K562 (cell line): ENCODE data around the gene DNASE1L2. TPM values are rescaled to one million over a fixed set of nuclear protein-coding genes. Genes with fewer than 3 reads are reported as not detected.

ENCODE experiments used
- ATAC-seq: fragments of 200-7000 bp; cut with Tn5 transposase; 3 replicates; pipeline ENCODE4 v1.9.1; 2020; ENCODE audit warnings: moderate library complexity
- BruUV-seq: library from RNA; stranded (reverse); fragments of 400-500 nt; replicated peaks from 2 replicates; lab custom pipeline; 2021; lab: Mats Ljungman, UMichigan
- CTCF ChIA-PET: fragments of 300-600 bp; formaldehyde crosslinking; extraction: SDS; loops from one replicate; lab custom pipeline; 2021; ENCODE audit warnings: low intra/inter-chr PET ratio; lab: Yijun Ruan, JAX
- POLR2A ChIA-PET: fragments of 300-600, 350-650 bp; sonication (Branson Sonifier 250); formaldehyde crosslinking; extraction: SDS; loops from one replicate; lab custom pipeline; 2021; ENCODE audit warnings: antibody characterized with exemption, inconsistent platforms; lab: Yijun Ruan, JAX
- DNase-seq, 4 experiments: peaks; one replicate each; pipeline versions ENCODE4 v3.0.0 to v3.0.0-alpha.2; 2011 to 2018; ENCODE audit warnings: low spot score in 3 of 4, mixed read lengths in 3 of 4; ENCODE audit errors: extremely low read depth in 1 of 4
- FAIRE-seq: peaks from 2 replicates; lab custom pipeline; 2011; peaks lifted over from hg19 to GRCh38; lab: Jason Lieb, UNC
- H2AFZ ChIP-seq: 2 replicates; pipeline ENCODE4 v1.6.0; 2011; ENCODE audit warnings: low read depth, low read length, control low read depth, inconsistent platforms
- H3K27ac ChIP-seq: fragments of 200-600 bp; 3 replicates; pipeline ENCODE4 v1.8.0; 2011; ENCODE audit warnings: low read depth, mild to moderate bottlenecking, control low read depth, inconsistent platforms, low read length, moderate library complexity, mixed read lengths; ENCODE audit errors: extremely low read depth
- H3K27me3 ChIP-seq, 2 experiments: fragments of 300-600 bp in 1 of 2; 2 replicates in 1 of 2; 3 replicates in 1 of 2; pipeline versions ENCODE4 v1.6.0 to v1.8.0; 2011; ENCODE audit warnings: inconsistent platforms in 2 of 2, low read length in 2 of 2, mild to moderate bottlenecking in 1 of 2, mixed read lengths in 1 of 2, moderate library complexity in 1 of 2; ENCODE audit not compliant: control insufficient read depth in 2 of 2, insufficient read depth in 2 of 2
- H3K36me3 ChIP-seq: fragments of 300-600 bp; 3 replicates; pipeline ENCODE4 v1.8.0; 2011; ENCODE audit warnings: mild to moderate bottlenecking, low read length, inconsistent platforms; ENCODE audit not compliant: control insufficient read depth, insufficient read depth
- H3K4me1 ChIP-seq, 2 experiments: fragments of 200-600 bp in 1 of 2; replicated peaks in 1 of 2; 2 replicates in 1 of 2; 3 replicates in 1 of 2; pipeline versions ENCODE4 v1.5.1 to v1.8.0; 2011; ENCODE audit warnings: inconsistent platforms in 2 of 2, low read length in 2 of 2, mild to moderate bottlenecking in 1 of 2, mixed read lengths in 1 of 2, moderate library complexity in 1 of 2; ENCODE audit not compliant: control insufficient read depth in 2 of 2, insufficient read depth in 2 of 2
- H3K4me2 ChIP-seq: 2 replicates; pipeline ENCODE4 v1.6.1; 2011; ENCODE audit warnings: low read length, control low read depth, inconsistent platforms, mixed read lengths; ENCODE audit not compliant: insufficient read depth
- H3K4me3 ChIP-seq: fragments of 200-600 bp; sonication (generic), shearing (Covaris generic); 2 replicates; pipeline ENCODE4 v1.5.1; 2016; ENCODE audit warnings: control low read depth, inconsistent platforms
- H3K79me2 ChIP-seq: fragments of 200-600 bp; 3 replicates; pipeline ENCODE4 v1.8.0; 2011; ENCODE audit warnings: low read length, inconsistent platforms; ENCODE audit not compliant: control insufficient read depth, insufficient read depth
- H3K9ac ChIP-seq, 2 experiments: 2 replicates each; pipeline versions ENCODE4 v1.6.0 to v1.6.1; 2011; ENCODE audit warnings: low read depth in 2 of 2, low read length in 2 of 2, control low read depth in 1 of 2, inconsistent platforms in 1 of 2, mild to moderate bottlenecking in 1 of 2, mixed read lengths in 1 of 2; ENCODE audit not compliant: insufficient read depth in 1 of 2
- H3K9me1 ChIP-seq: one replicate; pipeline ENCODE4 v1.6.0; 2011; ENCODE audit warnings: inconsistent platforms, mild to moderate bottlenecking, low read length, moderate library complexity; ENCODE audit not compliant: control insufficient read depth, insufficient read depth
- H3K9me3 ChIP-seq: replicated peaks from 2 replicates; pipeline ENCODE4 v1.5.1; 2011; ENCODE audit warnings: low read depth, low read length, inconsistent platforms; ENCODE audit not compliant: control insufficient read depth, insufficient read depth
- H4K20me1 ChIP-seq: replicated peaks from 2 replicates; pipeline ENCODE4 v1.6.1; 2011; ENCODE audit warnings: low read length, inconsistent platforms, mixed read lengths; ENCODE audit not compliant: control insufficient read depth, insufficient read depth
- DMBX1 ChIP-seq: fragments of 250-450 bp; sonication (Bioruptor Pico); IDR thresholded peaks from 2 replicates; pipeline ENCODE4 v1.8.0; 2022; ENCODE audit warnings: inconsistent platforms, mild to moderate bottlenecking, moderate library complexity, borderline replicate concordance
- FOXM1 ChIP-seq, 2 experiments: fragments of 450-650 bp in 1 of 2; sonication (generic) in 1 of 2; formaldehyde crosslinking in 1 of 2; IDR thresholded peaks; 2 replicates each; pipeline versions ENCODE4 v1.6.1 to v1.9.0; 2017 to 2022; ENCODE audit warnings: low read depth in 2 of 2, mild to moderate bottlenecking in 2 of 2, missing genetic modification reagents in 1 of 2, moderate library complexity in 1 of 2
- KDM1A ChIP-seq, 2 experiments: fragments of 450-650 bp; IDR thresholded peaks; 2 replicates each; pipeline ENCODE4 v1.6.1; 2016; ENCODE audit warnings: mild to moderate bottlenecking in 2 of 2
- MAFK ChIP-seq: IDR thresholded peaks from 2 replicates; pipeline ENCODE4 v1.6.1; 2011; ENCODE audit warnings: low read length, improper control_type of control experiment
- MCM7 ChIP-seq, 2 experiments: fragments of 450-650 bp; IDR thresholded peaks; 2 replicates each; pipeline ENCODE4 v1.6.1; 2016 to 2018
- MYBL2 ChIP-seq, 2 experiments: fragments of 450-650 bp in 1 of 2; sonication (generic) in 1 of 2; formaldehyde crosslinking in 1 of 2; IDR thresholded peaks; 2 replicates each; pipeline versions ENCODE4 v1.6.1 to v1.8.1; 2017 to 2022; ENCODE audit warnings: borderline replicate concordance in 1 of 2, inconsistent platforms in 1 of 2, low read depth in 1 of 2, mild to moderate bottlenecking in 1 of 2, missing genetic modification reagents in 1 of 2, moderate library complexity in 1 of 2
- POLR2G ChIP-seq: fragments of 200-400 bp; formaldehyde crosslinking; IDR thresholded peaks from 2 replicates; pipeline ENCODE4 v1.6.1; 2017; ENCODE audit warnings: low read depth, mild to moderate bottlenecking, antibody characterized with exemption, low read length, moderate library complexity
- ZNF12 ChIP-seq: sonication (generic); formaldehyde crosslinking; IDR thresholded peaks from 2 replicates; pipeline ENCODE4 v1.4.0; 2020; ENCODE audit warnings: mild to moderate bottlenecking, missing genetic modification reagents
- ZNF140 ChIP-seq: fragments of 250-450 bp; sonication (Bioruptor Pico); IDR thresholded peaks from 2 replicates; pipeline ENCODE4 v1.8.0; 2021; ENCODE audit warnings: moderate library complexity, mild to moderate bottlenecking, inconsistent platforms
- ZNF780A ChIP-seq: fragments of 250-450 bp; sonication (Bioruptor Pico); IDR thresholded peaks from 2 replicates; pipeline ENCODE4 v1.5.0; 2021; ENCODE audit warnings: mild to moderate bottlenecking
- ZNF79 ChIP-seq: fragments of 250-450 bp; sonication (Bioruptor Pico); IDR thresholded peaks from 2 replicates; pipeline ENCODE4 v1.4.0; 2020; ENCODE audit warnings: low read depth, mild to moderate bottlenecking, moderate library complexity
- WGBS: fragments of 100-300 bp; shearing (Covaris generic); methylation state at CpG from one replicate; pipeline ENCODE4 v1.1.6; 2016; ENCODE audit warnings: low coverage, mixed read lengths; ENCODE audit not compliant: insufficient coverage; ENCODE audit errors: missing lambda C conversion rate; 5-methylcytosine and 5-hydroxymethylcytosine counted together
- in situ Hi-C: fragments of 300-500 bp; cut with MboI; formaldehyde crosslinking; loops from 4 replicates; pipeline ENCODE4 v1.15.0; 2018; ENCODE audit warnings: inconsistent platforms, mixed read lengths
- intact Hi-C: fragments of 100-400 bp; cut with micrococcal nuclease; formaldehyde crosslinking; loops from 2 replicates; pipeline ENCODE4 v1.14.2; 2022
- polyA plus RNA-seq, 8 experiments: library from polyadenylated mRNA; depleted of rRNA in 4 of 8; stranded (reverse) in 5 of 8; unstranded in 3 of 8; fragments of >200 nt; fragmentation: Nextera tagmentation in 2 of 8; fragmentation: Illumina TruSeq in 1 of 8; extraction: Ambion mirVana in 2 of 8; extraction: Trizol in 1 of 8; gene quantifications; 2 replicates each; pipeline versions ENCODE4 v1.2.1 to v1.2.3, GENCODE V29; 2011 to 2014; ENCODE audit warnings: inconsistent platforms in 1 of 8, missing spikeins in 1 of 8
- total RNA-seq, 7 experiments: library from RNA; depleted of rRNA in 6 of 7; stranded (reverse); fragments of >200 nt in 6 of 7; fragmentation: Illumina TruSeq in 2 of 7; extraction: Trizol in 2 of 7; gene quantifications; 2 replicates each; pipeline versions ENCODE4 v1.2.1 to v1.2.3, GENCODE V29; 2011 to 2021; ENCODE audit warnings: low replicate concordance in 1 of 7
- TF ChIP-seq, protein P1 (sequence below): fragments of 250-450 bp; sonication (Bioruptor Pico); IDR thresholded peaks from 2 replicates; pipeline ENCODE4 v1.9.0; 2021; ENCODE audit warnings: mild to moderate bottlenecking, inconsistent platforms
- TF ChIP-seq, protein P2 (sequence below): fragments of 450-650 bp; IDR thresholded peaks from 2 replicates; pipeline ENCODE4 v1.6.1; 2016; ENCODE audit warnings: antibody characterized with exemption
- TF ChIP-seq, protein P3 (sequence below), 2 experiments: fragments of 200-800 bp in 1 of 2; sonication (Bioruptor generic) in 1 of 2; sonication (generic) in 1 of 2; formaldehyde crosslinking in 1 of 2; IDR thresholded peaks in 1 of 2; conservative IDR thresholded peaks in 1 of 2; 2 replicates each; pipeline versions ENCODE4 v1.5.0 to v1.6.1; 2016 to 2020; ENCODE audit warnings: missing compliant biosample characterization in 1 of 2, missing genetic modification characterization in 1 of 2, missing genetic modification reagents in 1 of 2

DNASE1L2 gene
- total and polyA plus RNA-seq, 9 of the 15 experiments (the other 6 are each of a cell fraction or from before 2014, with no cell fraction given): 0.08 to 2.7 (median 1.7) TPM; not detected in 1

- Histone ChIP-seq H3K79me2 (peaks cover 34% of the 10 kb centered on the region), H3K9me3 (no peaks in the 10 kb centered on the region), H3K4me3 (no peak overlapping the region), H3K4me1 (peaks cover 0 to 44% of the 10 kb centered on the region in 2 experiments; a peak in 2 of 5 replicates), H3K4me2 (no peak overlapping the region), H3K27me3 (no peaks in the 10 kb centered on the region), H4K20me1 (no peaks in the 10 kb centered on the region), H3K9ac (peak overlapping the region in 1 of 2 experiments; percentile 26; a peak in 1 of 4 replicates), H2AFZ (no peak overlapping the region), H3K9me1 (no peaks in the 10 kb centered on the region), H3K27ac (no peak overlapping the region), H3K36me3 (peaks cover 70% of the 10 kb centered on the region; the same call in 2 of the 3 replicates)
- intact Hi-C loops: no loop called here
- no TSS peak for BruUV-seq
- in situ Hi-C loops: no loop called here
- no peak for ATAC-seq
- FAIRE-seq: no peak
- WGBS: 93% methylated on average over 27 of the region's 30 CpGs
- no peak for DNase-seq
- POLR2A ChIA-PET: interaction anchor here (0.6 to 1.7 kb wide), 9 partner anchors 12 to 830 kb away, joined by 3 to 4 read pairs (median 3); partner anchors contain the start of genes PGP and UNKL
- CTCF ChIA-PET: interaction anchor here (0.7 kb wide), 1 partner anchor 16 kb away, joined by 3 read pairs; no protein-coding TSS in a partner anchor
- TF ChIP-seq, protein P1, sequence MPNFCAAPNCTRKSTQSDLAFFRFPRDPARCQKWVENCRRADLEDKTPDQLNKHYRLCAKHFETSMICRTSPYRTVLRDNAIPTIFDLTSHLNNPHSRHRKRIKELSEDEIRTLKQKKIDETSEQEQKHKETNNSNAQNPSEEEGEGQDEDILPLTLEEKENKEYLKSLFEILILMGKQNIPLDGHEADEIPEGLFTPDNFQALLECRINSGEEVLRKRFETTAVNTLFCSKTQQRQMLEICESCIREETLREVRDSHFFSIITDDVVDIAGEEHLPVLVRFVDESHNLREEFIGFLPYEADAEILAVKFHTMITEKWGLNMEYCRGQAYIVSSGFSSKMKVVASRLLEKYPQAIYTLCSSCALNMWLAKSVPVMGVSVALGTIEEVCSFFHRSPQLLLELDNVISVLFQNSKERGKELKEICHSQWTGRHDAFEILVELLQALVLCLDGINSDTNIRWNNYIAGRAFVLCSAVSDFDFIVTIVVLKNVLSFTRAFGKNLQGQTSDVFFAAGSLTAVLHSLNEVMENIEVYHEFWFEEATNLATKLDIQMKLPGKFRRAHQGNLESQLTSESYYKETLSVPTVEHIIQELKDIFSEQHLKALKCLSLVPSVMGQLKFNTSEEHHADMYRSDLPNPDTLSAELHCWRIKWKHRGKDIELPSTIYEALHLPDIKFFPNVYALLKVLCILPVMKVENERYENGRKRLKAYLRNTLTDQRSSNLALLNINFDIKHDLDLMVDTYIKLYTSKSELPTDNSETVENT (CRISPR knock-in tag): no peak
- TF ChIP-seq KDM1A (IDR thresholded peaks at IDR 0.05) (no peak), MYBL2 (IDR thresholded peaks at IDR 0.05; ENCODE audit: low read depth) (no peak), MYBL2 (CRISPR knock-in tag; IDR thresholded peaks at IDR 0.05; ENCODE audit: borderline replicate concordance) (no peak), DMBX1 (CRISPR knock-in tag) (no peak), MAFK (no peak), ZNF780A (CRISPR knock-in tag) (no peak), MCM7 (IDR thresholded peaks at IDR 0.05) (no peak), ZNF79 (CRISPR knock-in tag) (no peak), FOXM1 (IDR thresholded peaks at IDR 0.05; ENCODE audit: low read depth) (no peak), FOXM1 (CRISPR knock-in tag; IDR thresholded peaks at IDR 0.05; ENCODE audit: low read depth) (no peak), ZNF12 (CRISPR knock-in tag) (peak; percentile 93), POLR2G (0 out of 2 replicates have a peak, but pooled peaks have one; percentile 30), ZNF140 (CRISPR knock-in tag) (no peak)
- TF ChIP-seq, protein P2, sequence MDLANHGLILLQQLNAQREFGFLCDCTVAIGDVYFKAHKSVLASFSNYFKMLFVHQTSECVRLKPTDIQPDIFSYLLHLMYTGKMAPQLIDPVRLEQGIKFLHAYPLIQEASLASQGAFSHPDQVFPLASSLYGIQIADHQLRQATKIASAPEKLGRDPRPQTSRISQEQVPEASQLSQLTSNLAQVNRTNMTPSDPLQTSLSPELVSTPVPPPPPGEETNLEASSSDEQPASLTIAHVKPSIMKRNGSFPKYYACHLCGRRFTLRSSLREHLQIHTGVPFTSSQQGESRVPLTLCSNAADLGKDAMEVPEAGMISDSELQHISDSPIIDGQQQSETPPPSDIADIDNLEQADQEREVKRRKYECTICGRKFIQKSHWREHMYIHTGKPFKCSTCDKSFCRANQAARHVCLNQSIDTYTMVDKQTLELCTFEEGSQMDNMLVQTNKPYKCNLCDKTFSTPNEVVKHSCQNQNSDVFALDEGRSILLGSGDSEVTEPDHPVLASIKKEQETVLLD: no peak
- TF ChIP-seq, protein P3, sequence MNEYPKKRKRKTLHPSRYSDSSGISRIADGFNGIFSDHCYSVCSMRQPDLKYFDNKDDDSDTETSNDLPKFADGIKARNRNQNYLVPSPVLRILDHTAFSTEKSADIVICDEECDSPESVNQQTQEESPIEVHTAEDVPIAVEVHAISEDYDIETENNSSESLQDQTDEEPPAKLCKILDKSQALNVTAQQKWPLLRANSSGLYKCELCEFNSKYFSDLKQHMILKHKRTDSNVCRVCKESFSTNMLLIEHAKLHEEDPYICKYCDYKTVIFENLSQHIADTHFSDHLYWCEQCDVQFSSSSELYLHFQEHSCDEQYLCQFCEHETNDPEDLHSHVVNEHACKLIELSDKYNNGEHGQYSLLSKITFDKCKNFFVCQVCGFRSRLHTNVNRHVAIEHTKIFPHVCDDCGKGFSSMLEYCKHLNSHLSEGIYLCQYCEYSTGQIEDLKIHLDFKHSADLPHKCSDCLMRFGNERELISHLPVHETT (CRISPR knock-in tag; conservative IDR thresholded peaks at IDR 0.05 in 1 of 2, IDR thresholded peaks at IDR 0.05 in 1 of 2): no peak
These were observed 8.9 kb downstream of the DNASE1L2 start for GRCh38 chr16:2244926-2245795.
